Neural crest cell (in vitro differentiated cells): ENCODE measurements around the gene GNG10. TPM values are rescaled to one million over a fixed set of nuclear protein-coding genes. Genes with fewer than 3 reads are reported as not detected.

Experiments
- DNase-seq: peaks from one replicate; pipeline ENCODE4 v3.0.0; 2021; ENCODE audit warnings: low read depth, mixed read lengths, low spot score
- H3K27ac Mint-ChIP-seq: one replicate; pipeline ENCODE4 v1.8.0; 2021; ENCODE audit warnings: mild to moderate bottlenecking, mixed read lengths; ENCODE audit not compliant: unreplicated experiment
- H3K27me3 Mint-ChIP-seq: 2 replicates; pipeline ENCODE4 v1.8.0; 2021; ENCODE audit warnings: low read depth, mild to moderate bottlenecking, mixed read lengths
- H3K36me3 Mint-ChIP-seq: 2 replicates; pipeline ENCODE4 v1.8.0; 2021; ENCODE audit warnings: low read depth, mild to moderate bottlenecking, mixed read lengths
- H3K4me1 Mint-ChIP-seq: 2 replicates; pipeline ENCODE4 v1.8.0; 2021; ENCODE audit warnings: mixed read lengths
- H3K4me3 Mint-ChIP-seq: one replicate; pipeline ENCODE4 v1.8.0; 2021; ENCODE audit warnings: mild to moderate bottlenecking, mixed read lengths
- H3K9me3 Mint-ChIP-seq: 2 replicates; pipeline ENCODE4 v1.8.0; 2021; ENCODE audit warnings: mixed read lengths
- total RNA-seq: library from RNA; stranded (reverse); gene quantifications from 2 replicates; pipeline ENCODE4 v1.2.1, GENCODE V29; 2021
- TF ChIP-seq, protein P1 (sequence below): fragments of 200-600 bp; sonication (generic); conservative IDR thresholded peaks from 2 replicates; pipeline ENCODE4 v1.5.0; 2021; ENCODE audit warnings: antibody characterized with exemption, mild to moderate bottlenecking

GNG10 gene
- total RNA-seq, 1 donor from 2014 or later: 37.8 TPM

DNA sequence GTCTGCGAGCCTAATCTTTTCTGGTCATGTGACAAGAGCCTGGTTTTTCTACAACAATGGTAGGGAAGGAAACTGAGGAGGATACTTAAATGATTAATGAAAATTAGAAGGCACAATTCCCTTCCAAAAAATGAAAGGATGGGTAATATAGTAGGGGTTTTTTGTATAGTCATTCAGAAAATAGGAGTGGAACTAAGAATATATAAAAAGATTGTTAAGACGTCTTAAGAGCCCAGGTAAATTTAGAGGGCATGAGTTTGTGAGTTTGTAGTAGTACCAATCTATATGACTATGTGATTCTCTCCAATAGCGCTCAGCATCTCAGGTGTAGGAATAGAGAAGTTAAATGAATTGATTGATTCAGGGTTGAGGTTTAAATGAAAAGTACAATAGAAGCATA is 50.1 kb downstream of the GNG10 start:
- no peak for DNase-seq
- no peaks in the 10 kb centered on the region for H3K36me3 Mint-ChIP-seq
- H3K9me3 Mint-ChIP-seq: no peaks in the 10 kb centered on the region
- H3K4me3 Mint-ChIP-seq: no peak overlapping the region
- H3K4me1 Mint-ChIP-seq: no peaks in the 10 kb centered on the region
- TF ChIP-seq, protein P1, sequence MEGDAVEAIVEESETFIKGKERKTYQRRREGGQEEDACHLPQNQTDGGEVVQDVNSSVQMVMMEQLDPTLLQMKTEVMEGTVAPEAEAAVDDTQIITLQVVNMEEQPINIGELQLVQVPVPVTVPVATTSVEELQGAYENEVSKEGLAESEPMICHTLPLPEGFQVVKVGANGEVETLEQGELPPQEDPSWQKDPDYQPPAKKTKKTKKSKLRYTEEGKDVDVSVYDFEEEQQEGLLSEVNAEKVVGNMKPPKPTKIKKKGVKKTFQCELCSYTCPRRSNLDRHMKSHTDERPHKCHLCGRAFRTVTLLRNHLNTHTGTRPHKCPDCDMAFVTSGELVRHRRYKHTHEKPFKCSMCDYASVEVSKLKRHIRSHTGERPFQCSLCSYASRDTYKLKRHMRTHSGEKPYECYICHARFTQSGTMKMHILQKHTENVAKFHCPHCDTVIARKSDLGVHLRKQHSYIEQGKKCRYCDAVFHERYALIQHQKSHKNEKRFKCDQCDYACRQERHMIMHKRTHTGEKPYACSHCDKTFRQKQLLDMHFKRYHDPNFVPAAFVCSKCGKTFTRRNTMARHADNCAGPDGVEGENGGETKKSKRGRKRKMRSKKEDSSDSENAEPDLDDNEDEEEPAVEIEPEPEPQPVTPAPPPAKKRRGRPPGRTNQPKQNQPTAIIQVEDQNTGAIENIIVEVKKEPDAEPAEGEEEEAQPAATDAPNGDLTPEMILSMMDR: no peak
- no peaks in the 10 kb centered on the region for H3K27me3 Mint-ChIP-seq
- H3K27ac Mint-ChIP-seq: no peak overlapping the region

GRCh38 chr9:111712369-111712768 is 51.0 kb downstream of the GNG10 start:
- Mint-ChIP-seq H3K4me3 (no peak overlapping the region), H3K4me1 (no peaks in the 10 kb centered on the region), H3K9me3 (no peaks in the 10 kb centered on the region), H3K27me3 (no peaks in the 10 kb centered on the region), H3K27ac (no peak overlapping the region), H3K36me3 (no peaks in the 10 kb centered on the region)
- DNase-seq: no peak
- TF ChIP-seq, protein P1: no peak

GRCh38 chr9:111715471-111715870 is 54.1 kb downstream of the GNG10 start:
- TF ChIP-seq, protein P1: no peak

DNA sequence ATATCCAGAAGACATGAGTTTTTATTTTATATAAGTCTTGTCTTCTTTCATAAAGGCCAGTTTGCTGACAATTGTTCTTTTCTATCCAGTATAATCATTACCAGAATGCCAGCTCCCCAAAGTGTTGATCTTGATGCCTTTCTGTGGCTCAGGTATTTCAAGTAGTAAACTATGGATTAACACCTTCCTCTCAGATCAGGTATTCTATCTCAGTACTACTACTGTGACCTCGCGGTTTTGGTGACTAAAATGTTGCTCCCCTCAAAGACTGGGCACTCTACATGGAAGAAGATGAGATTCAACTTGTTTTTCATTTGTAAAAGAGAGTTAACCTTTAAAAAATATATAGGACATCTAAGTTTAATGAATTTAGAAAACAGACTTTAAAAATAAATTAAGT is 58.1 kb downstream of the GNG10 start:
- H3K36me3 Mint-ChIP-seq: no peaks in the 10 kb centered on the region
- no peaks in the 10 kb centered on the region for H3K9me3 Mint-ChIP-seq
- no peaks in the 10 kb centered on the region for H3K27me3 Mint-ChIP-seq
- DNase-seq: no peak
- H3K4me3 Mint-ChIP-seq: no peak overlapping the region
- no peaks in the 10 kb centered on the region for H3K4me1 Mint-ChIP-seq
- H3K27ac Mint-ChIP-seq: no peak overlapping the region
- TF ChIP-seq, protein P1: no peak

More at GRCh38 chr9:111715471-111715870, 54.1 kb downstream of the GNG10 start:
- H3K4me1 Mint-ChIP-seq: no peaks in the 10 kb centered on the region
- H3K36me3 Mint-ChIP-seq: no peaks in the 10 kb centered on the region
- no peaks in the 10 kb centered on the region for H3K27me3 Mint-ChIP-seq
- no peaks in the 10 kb centered on the region for H3K9me3 Mint-ChIP-seq
- no peak overlapping the region for H3K27ac Mint-ChIP-seq
- no peak for DNase-seq
- H3K4me3 Mint-ChIP-seq: no peak overlapping the region

Other genes with a start within 250 kb of the GNG10 start
- gene ECPAS, start 177.2 kb upstream of the GNG10 start, total RNA-seq: 86.4 and 101 TPM in 2 replicates
- gene ZNF483, start 136.4 kb upstream of the GNG10 start, total RNA-seq: 26.0 and 28.7 TPM in 2 replicates
- 51.5 and 61.7 TPM in 2 replicates for gene PTGR1, start 62.0 kb upstream of the GNG10 start, total RNA-seq
- gene DNAJC25, start 30.3 kb upstream of the GNG10 start, total RNA-seq: 6.0 and 6.3 TPM in 2 replicates
- gene SHOC1, start 133.3 kb downstream of the GNG10 start, total RNA-seq: not detected in 2 replicates
- 20.6 and 21.2 TPM in 2 replicates for gene UGCG, start 235.2 kb downstream of the GNG10 start, total RNA-seq